Measurements from ENCODE around the gene CELF4.

CELF4 gene

DNA sequence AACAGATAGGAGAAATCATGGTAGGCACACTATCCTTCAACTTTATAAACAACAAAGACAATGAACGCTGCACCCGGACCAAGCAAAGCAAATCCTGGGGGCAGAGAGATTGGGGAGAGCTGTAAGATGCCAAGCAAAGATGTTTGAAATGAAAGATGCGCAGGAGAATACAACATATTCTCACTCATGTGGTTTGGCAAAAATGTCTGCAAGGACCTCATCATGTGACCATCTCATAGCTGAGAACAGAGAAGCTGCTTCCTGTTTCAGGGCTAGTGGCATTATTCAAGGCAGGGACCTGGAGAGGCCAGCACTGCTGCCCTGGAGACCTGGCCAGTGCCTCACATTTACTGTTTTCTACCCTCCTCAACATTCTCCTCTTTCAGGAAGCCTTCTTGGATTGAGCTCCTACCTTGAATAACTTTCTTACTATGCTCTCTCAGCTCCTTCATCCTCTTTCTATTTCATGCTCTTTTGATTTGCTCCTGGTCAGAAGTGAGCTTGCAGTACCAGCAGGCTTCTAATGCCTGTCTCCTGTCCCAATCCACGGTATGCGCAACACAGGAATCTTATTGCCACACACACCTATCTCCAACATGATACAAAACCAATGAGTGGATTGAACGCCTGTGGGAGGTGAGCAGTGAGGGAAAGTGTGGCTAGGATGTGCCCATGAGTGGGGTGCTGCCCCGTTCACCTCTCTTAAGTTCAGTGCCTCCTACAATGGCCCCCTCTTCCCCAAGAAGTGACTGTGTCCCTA lies 133.0 kb downstream of the CELF4 start:
- ChIA-PET POLR2A (no interaction called here), CTCF (interaction anchor here (1.4 kb wide), 1 partner anchor 11 kb away, joined by 4 read pairs; no protein-coding TSS in a partner anchor)
- no peak overlapping the region for H3K4me3 ChIP-seq (ENCODE audit: low read depth, low read length)
- DNase-seq (ENCODE audit: low read depth, low spot score) = no peak
- TF ChIP-seq, protein P1, sequence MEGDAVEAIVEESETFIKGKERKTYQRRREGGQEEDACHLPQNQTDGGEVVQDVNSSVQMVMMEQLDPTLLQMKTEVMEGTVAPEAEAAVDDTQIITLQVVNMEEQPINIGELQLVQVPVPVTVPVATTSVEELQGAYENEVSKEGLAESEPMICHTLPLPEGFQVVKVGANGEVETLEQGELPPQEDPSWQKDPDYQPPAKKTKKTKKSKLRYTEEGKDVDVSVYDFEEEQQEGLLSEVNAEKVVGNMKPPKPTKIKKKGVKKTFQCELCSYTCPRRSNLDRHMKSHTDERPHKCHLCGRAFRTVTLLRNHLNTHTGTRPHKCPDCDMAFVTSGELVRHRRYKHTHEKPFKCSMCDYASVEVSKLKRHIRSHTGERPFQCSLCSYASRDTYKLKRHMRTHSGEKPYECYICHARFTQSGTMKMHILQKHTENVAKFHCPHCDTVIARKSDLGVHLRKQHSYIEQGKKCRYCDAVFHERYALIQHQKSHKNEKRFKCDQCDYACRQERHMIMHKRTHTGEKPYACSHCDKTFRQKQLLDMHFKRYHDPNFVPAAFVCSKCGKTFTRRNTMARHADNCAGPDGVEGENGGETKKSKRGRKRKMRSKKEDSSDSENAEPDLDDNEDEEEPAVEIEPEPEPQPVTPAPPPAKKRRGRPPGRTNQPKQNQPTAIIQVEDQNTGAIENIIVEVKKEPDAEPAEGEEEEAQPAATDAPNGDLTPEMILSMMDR (IDR thresholded peaks at IDR 0.05; ENCODE audit: insufficient read depth, low read length, missing control alignments) = no peak

DNA sequence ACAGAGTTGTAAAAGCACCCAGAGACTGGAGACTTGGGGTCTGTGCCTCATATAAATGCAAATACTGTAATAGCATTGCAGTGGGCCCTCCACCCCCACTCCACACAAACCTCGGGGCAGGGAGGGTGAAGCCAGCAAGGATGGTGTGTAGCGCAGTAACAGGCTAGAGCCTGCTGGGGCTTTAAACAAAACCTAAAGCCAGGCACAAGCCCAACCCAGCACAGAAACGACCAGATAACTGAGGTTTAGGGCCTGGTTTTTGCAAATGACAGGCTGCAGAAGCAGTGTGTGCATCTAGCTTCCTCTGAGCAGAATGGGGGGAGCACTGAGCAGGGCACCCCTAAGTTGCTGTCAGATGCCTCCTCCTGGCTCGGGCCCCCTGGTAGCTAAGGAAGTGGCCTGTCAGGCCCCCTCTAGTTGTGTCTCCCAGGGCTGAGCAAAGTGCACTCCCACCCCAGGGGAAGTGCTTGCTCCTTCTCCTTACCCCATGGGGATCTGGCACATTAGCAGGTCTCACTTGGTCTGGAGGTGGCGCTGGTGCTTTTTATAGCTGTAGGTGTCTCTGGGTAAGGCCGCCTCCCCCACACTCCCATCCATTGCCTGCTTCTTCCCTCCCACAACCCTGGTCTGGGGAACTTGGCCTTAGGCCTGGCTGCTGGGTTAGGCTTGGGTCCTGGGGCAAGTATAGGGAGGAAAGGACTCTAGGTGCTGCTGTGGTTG lies 135.1 kb downstream of the CELF4 start:
- CTCF ChIA-PET = no interaction called here
- H3K4me3 ChIP-seq (ENCODE audit: low read depth, low read length) = no peak overlapping the region
- POLR2A ChIA-PET = no interaction called here
- TF ChIP-seq, protein P1 (IDR thresholded peaks at IDR 0.05; ENCODE audit: insufficient read depth, low read length, missing control alignments) = no peak
- DNase-seq (ENCODE audit: low read depth, low spot score) = no peak

DNA sequence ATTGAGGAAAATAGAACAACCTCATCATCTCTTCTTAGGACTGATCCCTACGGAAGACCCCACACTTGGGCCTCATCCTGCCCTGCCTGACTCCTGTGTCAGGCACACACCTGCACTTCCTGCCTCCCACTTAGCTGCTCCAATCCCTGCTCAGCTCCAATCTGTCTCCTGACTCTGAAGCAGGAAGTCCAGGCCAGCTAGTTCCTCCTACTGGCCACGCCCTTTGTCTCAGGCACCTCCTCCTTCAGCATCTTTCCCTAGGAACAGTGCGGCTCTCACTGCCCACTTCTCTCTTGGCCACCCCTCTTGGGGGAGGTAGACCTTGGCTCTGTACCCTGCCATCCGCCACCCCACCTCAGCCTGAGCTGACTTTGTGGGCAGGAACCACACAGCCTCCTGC lies 135.8 kb downstream of the CELF4 start:
- POLR2A ChIA-PET = no interaction called here
- CTCF ChIA-PET = no interaction called here
- no peak for DNase-seq (ENCODE audit: low read depth, low spot score)
- TF ChIP-seq, protein P1 (IDR thresholded peaks at IDR 0.05; ENCODE audit: insufficient read depth, low read length, missing control alignments) = no peak
- no peak overlapping the region for H3K4me3 ChIP-seq (ENCODE audit: low read depth, low read length)

DNA sequence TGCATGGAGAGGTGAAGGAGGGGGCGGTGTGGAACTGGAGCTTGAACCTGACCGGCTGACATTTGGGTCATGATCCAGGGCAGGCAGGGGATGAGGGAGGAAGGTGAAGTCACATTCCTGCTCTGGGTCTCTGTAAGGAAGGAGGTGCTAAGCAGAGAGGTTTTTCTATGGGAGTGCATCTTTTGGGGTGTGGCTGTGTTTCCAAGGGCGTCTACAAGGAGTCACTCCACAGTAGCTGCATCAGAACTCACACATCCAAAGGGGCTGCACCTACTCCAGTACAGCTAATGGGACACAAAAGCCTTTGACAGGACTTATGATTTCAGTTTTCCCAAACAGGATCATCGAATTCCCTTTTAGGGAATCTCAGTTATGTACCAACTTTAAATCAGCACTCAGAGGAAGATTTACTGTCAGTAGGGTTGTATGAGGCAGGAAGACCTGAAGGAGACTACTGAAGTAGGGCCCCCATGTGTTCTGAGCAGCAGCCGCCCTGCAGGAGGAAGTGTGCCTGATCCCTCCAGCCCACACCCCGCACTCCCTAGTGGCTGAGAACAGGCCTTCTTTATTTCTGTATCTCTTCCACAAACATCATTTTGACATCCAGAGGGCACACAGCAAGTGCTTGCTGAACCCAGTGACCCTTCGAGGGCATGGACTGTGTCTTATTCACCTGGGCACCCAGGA lies 137.2 kb downstream of the CELF4 start:
- ChIA-PET POLR2A (no interaction called here), CTCF (no interaction called here)
- no peak overlapping the region for H3K4me3 ChIP-seq (ENCODE audit: low read depth, low read length)

DNA sequence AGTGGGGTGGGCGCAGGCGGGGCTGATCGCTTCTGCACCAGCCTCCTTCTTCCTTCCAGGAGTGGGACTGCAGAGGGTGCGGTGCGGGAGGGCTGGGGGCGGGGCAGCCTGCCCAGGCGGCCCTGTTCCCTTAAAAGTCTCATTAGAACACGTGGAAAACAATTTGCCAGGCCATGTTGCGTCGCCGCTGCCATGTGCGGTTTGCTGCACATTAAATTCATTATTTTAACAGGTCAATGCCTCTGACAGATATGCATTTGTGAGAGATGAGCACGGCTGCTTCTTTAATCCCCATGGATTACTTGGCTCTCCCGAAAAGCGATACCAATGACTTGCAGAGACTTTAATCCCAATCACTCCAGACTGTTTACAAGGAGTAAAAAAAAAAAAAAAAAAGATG lies 139.0 kb downstream of the CELF4 start:
- ChIA-PET POLR2A (no interaction called here), CTCF (no interaction called here)
- DNase-seq (ENCODE audit: low read depth, low spot score) = no peak
- TF ChIP-seq, protein P1 (IDR thresholded peaks at IDR 0.05; ENCODE audit: insufficient read depth, low read length, missing control alignments) = no peak
- no peak overlapping the region for H3K4me3 ChIP-seq (ENCODE audit: low read depth, low read length)

More for the DNA sequence above, 137.2 kb downstream of the CELF4 start:
- TF ChIP-seq, protein P1 (IDR thresholded peaks at IDR 0.05; ENCODE audit: insufficient read depth, low read length, missing control alignments) = no peak
- no peak for DNase-seq (ENCODE audit: low read depth, low spot score)

DNA sequence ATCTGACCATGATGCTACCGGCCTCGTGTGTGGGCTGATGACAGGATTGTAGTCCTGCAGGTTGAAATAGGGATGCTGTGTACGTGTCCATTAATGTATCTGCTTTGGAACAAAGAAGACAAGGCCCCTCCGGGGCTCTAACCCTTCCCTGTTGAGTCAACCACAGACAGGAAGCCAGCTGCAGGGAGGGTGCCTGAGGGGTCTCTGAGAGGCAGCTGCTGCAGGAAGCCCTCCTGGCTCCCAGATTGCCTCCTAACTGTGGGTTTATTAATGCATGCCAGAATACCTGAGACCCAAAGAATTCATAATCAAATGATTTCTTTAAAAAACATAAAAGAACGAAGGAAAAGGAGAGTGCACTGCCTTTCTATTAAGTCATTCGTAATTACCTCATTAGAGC lies 140.4 kb downstream of the CELF4 start:
- DNase-seq (ENCODE audit: low read depth, low spot score) = no peak
- CTCF ChIA-PET = no interaction called here
- TF ChIP-seq, protein P1 (IDR thresholded peaks at IDR 0.05; ENCODE audit: insufficient read depth, low read length, missing control alignments) = no peak
- H3K4me3 ChIP-seq (ENCODE audit: low read depth, low read length) = no peak overlapping the region
- POLR2A ChIA-PET = no interaction called here

Data from AG04449 (cell line).